Lower leg skin (tissue), 3 donors: Measurements from ENCODE around the gene ITM2C.

Experiments
- CTCF ChIP-seq, 3 donors: fragments of 450-650 bp; IDR thresholded peaks; one replicate each; pipeline ENCODE4 v1.5.1; 2016; ENCODE audit warnings: antibody characterized with exemption in 3 of 3, mild to moderate bottlenecking in 3 of 3, moderate library complexity in 2 of 3
- POLR2A ChIP-seq, 2 donors: fragments of 450-650 bp; IDR thresholded peaks; one replicate each; pipeline ENCODE4 v1.6.1; 2016 to 2017; ENCODE audit warnings: antibody characterized with exemption in 2 of 2, mild to moderate bottlenecking in 1 of 2, moderate library complexity in 1 of 2

- no peak for TF ChIP-seq CTCF (IDR thresholded peaks at IDR 0.05)
- TF ChIP-seq POLR2A (IDR thresholded peaks at IDR 0.05), result no peak
Measured at GRCh38 chr2:230924092-230924469, 59.3 kb downstream of the ITM2C start.
